AG09319 (cell line): ENCODE results near the gene ADAM17.
"Not testable (repeated sequence)": the region's sequence is repeated elsewhere in the genome, so short reads cannot be mapped to it uniquely, and the experiment has no call there.

Experiments
- DNase-seq: peaks from one replicate; pipeline ENCODE4 v3.0.0-alpha.2; 2010; ENCODE audit warnings: low read depth; ENCODE audit errors: extremely low read depth
- TF ChIP-seq, protein P1 (sequence below): IDR thresholded peaks from 2 replicates; pipeline ENCODE4 v1.5.1; 2011; ENCODE audit warnings: low read depth, mild to moderate bottlenecking, inconsistent platforms, low read length, moderate library complexity

Gene ADAM17

DNA sequence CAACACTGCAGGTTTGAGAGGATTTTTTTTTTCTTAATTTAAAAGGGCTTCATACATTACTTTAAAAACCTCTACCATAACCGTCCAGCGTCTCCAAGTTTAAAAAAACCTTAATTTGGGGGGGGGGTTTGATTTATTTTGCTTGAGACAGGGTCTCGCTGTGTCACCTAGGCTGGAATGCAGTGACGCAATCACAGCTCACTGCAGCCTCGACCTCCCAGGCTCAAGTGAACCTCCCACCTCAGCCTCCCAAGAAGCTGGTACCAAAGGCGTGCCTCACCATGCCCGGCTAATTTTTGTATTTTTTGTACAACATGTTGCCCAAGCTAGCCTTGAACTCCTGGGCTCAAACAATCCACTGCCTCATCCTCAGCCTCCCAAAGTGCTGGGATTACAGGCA is 36.9 kb downstream of the ADAM17 start:
- TF ChIP-seq, protein P1, sequence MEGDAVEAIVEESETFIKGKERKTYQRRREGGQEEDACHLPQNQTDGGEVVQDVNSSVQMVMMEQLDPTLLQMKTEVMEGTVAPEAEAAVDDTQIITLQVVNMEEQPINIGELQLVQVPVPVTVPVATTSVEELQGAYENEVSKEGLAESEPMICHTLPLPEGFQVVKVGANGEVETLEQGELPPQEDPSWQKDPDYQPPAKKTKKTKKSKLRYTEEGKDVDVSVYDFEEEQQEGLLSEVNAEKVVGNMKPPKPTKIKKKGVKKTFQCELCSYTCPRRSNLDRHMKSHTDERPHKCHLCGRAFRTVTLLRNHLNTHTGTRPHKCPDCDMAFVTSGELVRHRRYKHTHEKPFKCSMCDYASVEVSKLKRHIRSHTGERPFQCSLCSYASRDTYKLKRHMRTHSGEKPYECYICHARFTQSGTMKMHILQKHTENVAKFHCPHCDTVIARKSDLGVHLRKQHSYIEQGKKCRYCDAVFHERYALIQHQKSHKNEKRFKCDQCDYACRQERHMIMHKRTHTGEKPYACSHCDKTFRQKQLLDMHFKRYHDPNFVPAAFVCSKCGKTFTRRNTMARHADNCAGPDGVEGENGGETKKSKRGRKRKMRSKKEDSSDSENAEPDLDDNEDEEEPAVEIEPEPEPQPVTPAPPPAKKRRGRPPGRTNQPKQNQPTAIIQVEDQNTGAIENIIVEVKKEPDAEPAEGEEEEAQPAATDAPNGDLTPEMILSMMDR = no peak
- DNase-seq = no peak

DNA sequence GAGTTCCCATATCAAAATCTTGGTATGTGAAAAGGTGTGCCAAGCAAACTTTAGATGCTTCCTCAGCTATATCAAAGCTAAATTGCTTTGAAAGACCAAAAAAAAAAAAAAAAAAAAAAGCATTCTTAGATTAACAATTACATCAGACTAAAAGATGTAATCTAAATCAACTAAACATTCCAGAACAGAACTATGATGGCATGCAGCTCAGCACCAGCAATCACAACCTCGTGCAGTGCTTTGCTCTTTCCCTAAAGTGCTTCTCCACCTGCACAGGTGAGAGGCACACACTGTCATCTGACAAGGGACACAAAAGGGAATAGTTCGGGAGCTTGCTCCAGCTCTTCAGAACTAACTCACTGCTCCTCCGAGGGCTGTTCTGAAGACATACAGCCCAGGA is 37.5 kb downstream of the ADAM17 start:
- TF ChIP-seq, protein P1 = no peak
- no peak for DNase-seq

DNA sequence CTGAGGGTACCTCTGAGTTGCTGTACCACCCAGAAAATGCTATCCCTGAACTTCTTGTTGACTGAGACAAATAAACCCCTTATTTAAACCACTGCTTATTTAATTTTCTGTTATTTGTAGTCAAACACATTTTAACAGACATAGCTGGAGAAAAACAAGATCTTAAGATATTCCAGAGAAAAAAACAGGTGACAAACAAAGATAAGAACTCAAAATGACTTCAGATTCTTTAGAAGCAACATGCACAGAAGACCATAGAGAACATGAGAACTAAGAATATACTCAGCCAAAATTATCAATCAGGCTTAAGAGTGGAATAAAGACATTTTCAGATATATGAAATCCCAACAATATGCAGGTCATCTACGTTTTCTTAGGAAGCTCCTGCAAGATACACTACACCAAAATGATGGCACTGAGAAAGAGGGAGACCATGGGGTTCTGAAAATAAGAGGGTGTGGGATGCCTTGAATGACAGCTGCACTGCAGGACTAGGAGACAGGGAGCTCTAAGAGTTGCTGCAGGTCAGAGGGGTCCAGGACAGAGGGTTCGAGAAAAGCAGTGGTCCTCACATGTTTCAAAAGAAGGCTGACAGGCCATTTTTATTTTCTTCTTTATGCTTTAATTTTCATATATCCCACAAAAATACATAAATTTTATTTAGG is 38.4 kb downstream of the ADAM17 start:
- TF ChIP-seq, protein P1 = no peak
- DNase-seq = no peak

DNA sequence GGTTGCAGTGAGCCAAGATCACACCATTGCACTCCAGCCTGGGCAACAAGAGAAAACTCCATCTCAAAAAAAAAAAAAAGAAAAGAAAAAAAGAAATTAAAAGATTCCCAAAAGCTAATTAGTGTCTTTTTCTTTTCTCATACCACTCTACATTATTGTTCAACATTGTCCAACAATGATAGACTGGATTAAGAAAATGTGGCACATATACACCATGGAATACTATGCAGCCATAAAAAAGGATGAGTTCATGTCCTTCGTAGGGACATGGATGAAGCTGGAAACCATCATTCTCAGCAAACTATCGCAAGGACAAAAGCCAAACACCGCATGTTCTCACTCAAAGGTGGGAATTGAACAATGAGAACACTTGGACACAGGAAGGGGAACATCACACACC is 41.7 kb downstream of the ADAM17 start:
- DNase-seq = not testable (repeated sequence)

DNA sequence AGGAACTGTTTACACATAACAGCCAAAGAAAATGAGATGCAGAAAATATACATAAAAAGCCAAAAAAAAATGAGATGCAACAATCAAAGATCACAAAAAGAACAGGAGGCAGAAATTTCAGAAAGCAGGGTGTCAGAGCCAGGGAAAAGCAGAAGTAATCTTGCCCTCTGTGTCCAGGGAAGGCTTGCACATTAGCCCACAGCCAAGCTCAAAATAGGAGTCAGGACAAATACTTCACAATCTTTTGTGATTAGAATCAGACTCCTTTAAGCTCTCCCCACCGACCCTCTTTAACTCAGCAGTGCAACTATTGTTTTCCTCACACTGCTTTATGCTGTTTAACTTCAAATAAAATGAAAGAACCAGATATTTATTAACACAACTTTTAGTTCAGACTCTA is 46.7 kb downstream of the ADAM17 start:
- no peak for DNase-seq
- TF ChIP-seq, protein P1 = no peak

DNA sequence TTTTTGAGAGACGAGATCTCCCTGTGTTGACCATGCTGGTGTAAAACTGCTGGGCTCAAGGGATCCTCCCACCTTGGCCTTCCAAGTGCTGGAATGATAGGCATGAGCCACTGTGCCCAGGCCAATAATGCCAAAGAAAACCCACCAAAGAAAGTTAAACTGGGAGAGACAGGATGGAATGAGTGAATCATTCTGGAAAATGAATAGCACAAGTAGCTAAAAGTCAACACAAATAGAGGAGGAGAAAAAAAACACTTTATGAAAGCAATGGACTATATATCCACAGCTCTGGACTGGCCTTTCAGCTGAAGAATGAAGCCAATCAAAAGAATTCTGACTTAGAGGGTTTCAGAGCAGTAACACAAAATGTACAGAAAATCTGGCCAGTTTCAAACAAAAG is 57.4 kb downstream of the ADAM17 start:
- DNase-seq = no peak
- TF ChIP-seq, protein P1 = no peak

DNA sequence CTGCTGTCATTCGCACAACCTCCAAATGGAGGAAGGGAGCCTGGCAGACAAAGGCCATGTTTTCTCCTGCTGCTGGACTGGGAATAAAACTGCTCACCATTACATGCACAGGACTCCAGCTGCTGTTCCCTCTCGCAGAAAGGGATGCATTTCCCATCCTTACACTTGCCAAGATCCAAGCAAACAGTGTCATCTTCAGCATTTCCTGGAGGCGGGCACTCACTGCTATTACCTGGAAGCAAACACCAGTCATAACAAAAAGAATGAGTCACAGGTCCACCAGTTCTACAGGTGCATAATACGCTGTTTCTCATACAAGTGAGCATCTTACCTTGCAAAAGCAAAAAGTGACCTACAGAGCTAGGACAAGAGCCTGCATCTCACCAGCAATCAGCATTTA is 58.6 kb downstream of the ADAM17 start:
- TF ChIP-seq, protein P1 = no peak
- DNase-seq = no peak

DNA sequence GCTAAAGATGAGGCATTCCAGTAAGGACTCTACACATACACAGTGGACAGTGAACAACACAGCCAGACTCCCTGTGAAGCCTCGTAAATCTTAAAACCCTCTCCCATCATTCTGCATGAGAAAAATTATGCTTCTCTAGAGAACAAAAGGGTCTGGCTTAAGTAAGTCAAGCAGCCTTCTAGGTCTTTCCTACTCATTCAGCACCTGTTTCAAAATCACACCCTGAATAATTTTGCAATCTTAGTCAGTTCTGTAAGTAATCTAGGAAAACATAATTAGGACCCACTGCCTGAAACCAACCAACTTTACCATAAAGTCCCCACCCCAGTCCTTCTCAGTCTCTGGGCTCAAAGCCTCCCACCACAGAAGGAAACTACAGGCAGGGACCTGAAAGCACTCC is 61.5 kb downstream of the ADAM17 start:
- DNase-seq = no peak

More for the DNA sequence above, 61.5 kb downstream of the ADAM17 start:
- TF ChIP-seq, protein P1 = no peak
